ENCODE data around the gene SLAMF1. TPM values are rescaled to one million over a fixed set of nuclear protein-coding genes. Genes with fewer than 3 reads are reported as not detected.

Gene SLAMF1
- total and polyA plus RNA-seq, 9 of the 15 experiments (the other 6 are each of a cell fraction or from before 2014, with no cell fraction given), result 0.04 to 0.17 (median 0.11) TPM; not detected in 4

DNA sequence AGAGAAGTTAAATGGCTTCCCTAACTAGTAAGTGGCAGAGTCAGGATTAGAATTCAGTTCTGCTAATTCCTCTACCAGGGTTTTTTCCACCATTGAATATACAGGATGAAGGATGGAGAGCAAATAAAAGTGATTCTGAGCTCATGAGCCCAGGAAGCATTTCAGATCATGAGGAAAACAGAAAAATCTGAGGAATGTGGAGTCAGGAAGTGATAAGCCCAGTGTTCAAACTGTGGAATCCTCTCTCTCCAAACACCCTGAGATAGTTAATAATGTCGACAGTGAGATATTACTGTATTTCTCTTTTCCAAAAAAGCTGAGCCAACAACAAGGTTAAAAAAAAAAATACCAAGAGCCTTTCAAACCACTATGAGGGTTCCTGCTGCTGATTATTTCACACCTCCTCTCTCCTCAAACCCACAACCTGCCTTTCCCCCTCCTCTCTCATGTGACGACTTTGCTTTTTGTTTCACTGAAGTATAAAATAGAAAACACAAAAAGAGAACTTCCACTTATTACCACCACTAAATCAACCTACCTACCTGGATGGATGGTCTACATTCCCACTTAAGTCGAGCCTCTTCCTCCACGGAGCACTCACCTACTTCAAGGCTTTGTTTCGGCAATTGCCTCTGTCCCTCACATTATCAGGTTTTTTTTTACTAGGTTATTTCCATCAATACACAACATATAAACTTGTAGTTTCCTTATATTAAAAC is 8.9 kb downstream of the SLAMF1 start (continued):
- TF ChIP-seq MAZ (CRISPR knock-in tag; conservative IDR thresholded peaks at IDR 0.05 in 1 of 2, IDR thresholded peaks at IDR 0.05 in 1 of 2) (no peak), RBM34 (IDR thresholded peaks at IDR 0.05; ENCODE audit: borderline replicate concordance, insufficient read depth, low read length) (no peak)
- TF ChIP-seq, protein P1, sequence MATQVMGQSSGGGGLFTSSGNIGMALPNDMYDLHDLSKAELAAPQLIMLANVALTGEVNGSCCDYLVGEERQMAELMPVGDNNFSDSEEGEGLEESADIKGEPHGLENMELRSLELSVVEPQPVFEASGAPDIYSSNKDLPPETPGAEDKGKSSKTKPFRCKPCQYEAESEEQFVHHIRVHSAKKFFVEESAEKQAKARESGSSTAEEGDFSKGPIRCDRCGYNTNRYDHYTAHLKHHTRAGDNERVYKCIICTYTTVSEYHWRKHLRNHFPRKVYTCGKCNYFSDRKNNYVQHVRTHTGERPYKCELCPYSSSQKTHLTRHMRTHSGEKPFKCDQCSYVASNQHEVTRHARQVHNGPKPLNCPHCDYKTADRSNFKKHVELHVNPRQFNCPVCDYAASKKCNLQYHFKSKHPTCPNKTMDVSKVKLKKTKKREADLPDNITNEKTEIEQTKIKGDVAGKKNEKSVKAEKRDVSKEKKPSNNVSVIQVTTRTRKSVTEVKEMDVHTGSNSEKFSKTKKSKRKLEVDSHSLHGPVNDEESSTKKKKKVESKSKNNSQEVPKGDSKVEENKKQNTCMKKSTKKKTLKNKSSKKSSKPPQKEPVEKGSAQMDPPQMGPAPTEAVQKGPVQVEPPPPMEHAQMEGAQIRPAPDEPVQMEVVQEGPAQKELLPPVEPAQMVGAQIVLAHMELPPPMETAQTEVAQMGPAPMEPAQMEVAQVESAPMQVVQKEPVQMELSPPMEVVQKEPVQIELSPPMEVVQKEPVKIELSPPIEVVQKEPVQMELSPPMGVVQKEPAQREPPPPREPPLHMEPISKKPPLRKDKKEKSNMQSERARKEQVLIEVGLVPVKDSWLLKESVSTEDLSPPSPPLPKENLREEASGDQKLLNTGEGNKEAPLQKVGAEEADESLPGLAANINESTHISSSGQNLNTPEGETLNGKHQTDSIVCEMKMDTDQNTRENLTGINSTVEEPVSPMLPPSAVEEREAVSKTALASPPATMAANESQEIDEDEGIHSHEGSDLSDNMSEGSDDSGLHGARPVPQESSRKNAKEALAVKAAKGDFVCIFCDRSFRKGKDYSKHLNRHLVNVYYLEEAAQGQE (IDR thresholded peaks at IDR 0.05; ENCODE audit: borderline replicate concordance), result no peak
- TF ChIP-seq, protein P1 (CRISPR knock-in tag; IDR thresholded peaks at IDR 0.05; ENCODE audit: low read depth), result no peak
